ENCODE results near the gene KIAA1958. TPM values are rescaled to one million over a fixed set of nuclear protein-coding genes. Genes with fewer than 3 reads are reported as not detected.

The KIAA1958 gene
- total and polyA plus RNA-seq, 2 experiments from 2014 or later, result 9.4 to 41.7 TPM

GRCh38 chr9:112548051-112548440 is 61.4 kb downstream of the KIAA1958 start:
- peaks cover 65% of the 10 kb centered on the region for H3K4me1 ChIP-seq (ENCODE audit: insufficient read depth)
- peak overlapping the region; percentile 87 for H3K27ac ChIP-seq (ENCODE audit: low read depth)
- no peaks in the 10 kb centered on the region for H3K9me2 ChIP-seq (ENCODE audit: insufficient read depth)
- no peaks in the 10 kb centered on the region for H3K36me3 ChIP-seq (ENCODE audit: insufficient read depth)
- Mint-ChIP-seq H3K4me1 (peaks cover 78% of the 10 kb centered on the region), H3K4me3 (peak overlapping the region; percentile 44), H3K27me3 (ENCODE audit: insufficient read depth, low read depth, poor library complexity) (peaks cover 10% of the 10 kb centered on the region), H3K36me3 (ENCODE audit: low read depth) (peaks cover 21% of the 10 kb centered on the region; the same call in 2 of the 3 replicates), H3K9me3 (peaks cover 19% of the 10 kb centered on the region), H3K27ac (peak overlapping the region; percentile 89; the same call in 1 of the 2 replicates)
- H3K79me2 ChIP-seq (replicated peaks; ENCODE audit: insufficient read depth), result peaks cover 76% of the 10 kb centered on the region
- peak overlapping the region; percentile 12 for H3K4me2 ChIP-seq
- DNase-seq (ENCODE audit: low spot score), result no peak
- peaks cover 3% of the 10 kb centered on the region; the same call in 1 of the 2 replicates for H4K20me1 ChIP-seq (replicated peaks; ENCODE audit: insufficient read depth)
- no peaks in the 10 kb centered on the region for H3F3A ChIP-seq (replicated peaks; ENCODE audit: low read depth)
- no peak overlapping the region for H2AFZ ChIP-seq
- TF ChIP-seq POLR2AphosphoS5 (IDR thresholded peaks at IDR 0.05; ENCODE audit: low read depth), result no peak
- no peak for TF ChIP-seq ZNF462 (CRISPR knock-in tag; IDR thresholded peaks at IDR 0.05)
- TF ChIP-seq STAT1 (IDR thresholded peaks at IDR 0.05; ENCODE audit: unreplicated experiment), result no peak
- TF ChIP-seq ETS1 (IDR thresholded peaks at IDR 0.05), result no peak
- TF ChIP-seq CTCF (conservative IDR thresholded peaks at IDR 0.05; ENCODE audit: low read depth in 2 of 2), result no peak
- H3K4me3 ChIP-seq, result peak overlapping the region; percentile 25; the same call in 1 of the 2 replicates
- H3K27me3 ChIP-seq (ENCODE audit: insufficient read depth), result no peaks in the 10 kb centered on the region
- ATAC-seq, result peak; percentile 21; the same call in 2 of the 3 replicates
